Measurements from ENCODE around the gene SHFL.

The SHFL gene

GRCh38 chr19:10085641-10086590 lies at the start of gene SHFL:
Gene SHFL, plus strand, starts transcription at chr19:10086317. Its CDS starts 111 bp downstream, at chr19:10086428.
- DNase-seq: peak; percentile 64 to 78

GRCh38 chr19:10036601-10037071 lies 49.5 kb upstream of the SHFL start:
- no peak for DNase-seq

GRCh38 chr19:10037367-10037766 lies 48.8 kb upstream of the SHFL start:
- DNase-seq: no peak

- DNase-seq: no peak
These were observed 48.3 kb upstream of the SHFL start for GRCh38 chr19:10037809-10038208.

GRCh38 chr19:10043286-10043927 lies 42.7 kb upstream of the SHFL start:
- DNase-seq: no peak

- no peak for DNase-seq
These were observed 41.7 kb upstream of the SHFL start for GRCh38 chr19:10044390-10044789.

DNA sequence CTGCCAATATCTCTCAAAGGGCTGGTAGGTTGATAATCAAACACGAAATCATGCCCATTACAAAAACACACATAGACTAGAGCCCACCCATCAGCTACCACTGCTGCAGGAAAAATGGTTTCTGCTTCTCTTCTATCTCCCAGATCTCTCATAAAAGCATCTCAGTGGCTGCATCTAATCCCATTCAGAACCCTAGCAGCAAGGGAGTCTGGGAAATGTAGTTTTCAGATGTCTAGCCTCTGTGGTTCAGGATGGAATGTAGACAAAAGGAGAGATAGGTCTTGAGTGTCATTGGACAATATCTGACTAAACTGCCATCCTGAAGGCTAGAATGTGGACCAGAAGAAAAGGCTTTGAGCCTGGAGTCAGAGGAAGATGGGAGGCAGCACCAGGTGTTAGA lies 40.7 kb upstream of the SHFL start:
- DNase-seq: no peak

- no peak for DNase-seq
These were observed 36.5 kb upstream of the SHFL start for GRCh38 chr19:10049626-10050025.

GRCh38 chr19:10052602-10053360 lies 33.3 kb upstream of the SHFL start:
- DNase-seq: no peak

GRCh38 chr19:10061717-10062310 lies 24.3 kb upstream of the SHFL start:
- DNase-seq: no peak

DNA sequence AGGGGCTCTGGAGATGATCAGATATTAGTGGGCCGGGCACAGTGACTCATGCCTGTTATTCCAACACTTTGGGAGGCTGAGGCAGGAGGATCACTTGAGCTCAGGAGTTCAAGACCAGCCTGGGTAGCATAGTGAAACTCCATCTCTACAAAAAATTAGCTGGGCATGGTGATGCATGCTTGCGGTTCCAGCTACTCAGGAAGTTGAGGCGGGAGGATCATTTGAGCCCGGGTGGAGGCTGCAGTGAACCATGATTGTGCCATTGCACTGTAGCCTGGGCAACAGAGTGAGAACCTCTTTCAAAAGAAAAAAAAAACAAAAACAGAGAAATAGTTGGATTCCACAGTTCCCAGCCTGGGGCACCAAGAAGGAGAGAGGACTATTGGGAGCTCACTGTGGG lies 17.9 kb upstream of the SHFL start:
- DNase-seq: no peak

DNA sequence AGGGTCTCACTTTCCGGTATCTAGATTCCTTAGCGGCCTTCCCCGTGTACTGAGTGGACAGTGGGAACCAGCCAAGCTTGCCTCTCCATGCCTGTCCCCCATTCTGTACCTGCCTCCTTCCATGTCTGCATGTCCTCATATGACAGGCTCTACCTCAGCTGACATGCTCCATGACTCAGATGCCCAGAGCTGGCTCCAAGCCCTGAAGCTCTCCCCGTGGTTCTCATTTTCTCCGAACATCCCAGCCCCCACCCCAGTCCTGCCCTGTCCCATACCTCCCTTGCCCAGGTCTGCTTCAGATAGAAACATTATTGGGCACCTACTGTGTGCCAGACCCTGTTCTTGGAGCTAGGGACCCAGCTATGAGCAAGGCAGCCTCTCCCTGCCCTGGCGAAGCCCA lies 17.1 kb upstream of the SHFL start:
- no peak for DNase-seq

DNA sequence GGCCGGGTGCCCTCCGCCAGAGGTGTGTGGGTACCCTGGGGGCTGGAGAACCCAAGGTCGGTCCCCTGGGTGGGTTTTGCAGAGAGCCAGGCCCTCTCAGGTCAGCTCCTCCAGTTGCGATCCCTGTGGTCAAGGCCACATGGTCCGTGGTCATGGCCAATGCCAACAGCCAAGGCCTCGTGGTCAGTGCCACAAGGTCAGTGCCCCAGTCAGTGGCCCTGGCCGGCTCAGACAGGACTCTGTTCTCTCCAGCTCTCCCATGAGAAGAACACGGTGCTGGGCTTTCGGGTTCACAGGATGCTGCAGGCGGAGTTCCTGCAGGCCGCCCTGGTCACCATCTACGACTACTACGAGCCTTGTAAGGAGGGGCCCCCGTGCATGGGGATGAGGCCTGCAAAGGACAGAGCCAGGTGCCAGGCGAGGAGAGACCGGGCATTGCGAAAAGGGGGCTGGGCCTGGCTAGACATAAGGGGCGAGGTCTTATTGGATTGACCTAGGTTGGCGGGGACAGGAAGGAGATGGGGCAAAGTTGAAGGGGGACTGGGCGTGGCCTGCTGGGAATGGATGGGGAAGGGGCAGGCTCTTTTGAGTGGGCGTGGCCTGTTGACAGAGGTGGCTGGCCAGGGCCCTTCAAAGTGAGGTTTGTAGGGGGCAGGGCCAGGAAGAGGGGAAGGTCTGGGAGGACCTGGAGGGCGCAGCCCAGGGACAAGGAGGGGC lies 15.2 kb upstream of the SHFL start:
- DNase-seq: no peak

DNA sequence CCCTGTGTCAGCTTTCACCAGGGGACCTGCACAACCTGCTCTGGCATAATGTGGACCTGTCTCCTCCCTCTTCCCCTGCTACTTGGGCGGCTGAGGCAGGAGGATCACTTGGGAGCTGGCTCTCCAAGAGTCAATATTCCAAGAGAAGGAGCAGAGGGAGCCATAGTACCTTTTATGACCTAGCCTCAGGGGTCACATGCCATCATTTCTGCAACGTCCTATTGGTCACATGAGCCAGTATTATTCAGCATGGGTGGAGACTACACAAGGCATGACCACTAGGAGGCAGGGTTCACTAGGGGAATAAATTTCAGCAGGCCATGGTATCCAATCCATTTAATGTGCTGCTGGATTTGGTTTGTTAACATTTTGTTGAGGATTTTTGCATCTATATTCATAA lies 12.0 kb upstream of the SHFL start:
- DNase-seq: peak; percentile 9 to 15

DNA sequence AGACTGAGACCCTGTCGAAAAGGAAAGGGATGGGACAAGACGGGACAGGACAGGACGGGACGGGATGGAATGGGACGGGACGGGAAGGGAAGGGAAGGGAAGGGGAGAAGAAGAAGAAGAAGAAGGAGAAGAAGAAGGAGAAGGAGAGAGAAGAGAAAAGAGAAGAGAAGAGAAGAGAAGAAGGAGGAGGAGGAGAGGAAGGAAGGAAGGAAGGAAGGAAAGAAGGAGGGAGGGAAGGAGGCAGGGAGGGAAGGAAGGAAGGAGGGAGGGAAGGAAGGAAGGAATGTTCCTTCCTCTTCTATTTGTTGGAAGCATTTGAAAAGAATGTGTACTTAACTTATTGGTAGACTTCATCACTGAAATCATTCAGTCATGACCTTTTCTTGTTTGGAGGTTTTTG lies 9.6 kb upstream of the SHFL start:
- no peak for DNase-seq

DNA sequence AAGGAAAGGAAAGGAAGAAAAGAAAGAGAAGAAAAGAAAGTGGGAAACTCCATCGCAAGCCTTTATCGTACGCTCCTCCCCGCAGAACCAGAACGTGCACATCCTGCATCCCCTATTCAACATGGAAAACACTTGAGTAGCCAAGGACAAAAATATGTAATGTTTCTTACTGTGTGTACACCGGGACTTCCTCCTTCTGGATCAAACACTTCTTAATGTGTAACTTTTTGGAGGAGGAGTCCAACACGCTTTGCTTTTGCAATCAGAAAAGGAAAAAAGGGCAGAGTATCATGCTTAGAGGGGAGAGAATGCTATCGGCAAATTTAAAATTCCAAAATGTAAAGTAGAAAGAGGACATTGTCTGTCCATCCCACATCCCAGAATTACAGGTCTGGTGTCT lies 7.8 kb upstream of the SHFL start:
- DNase-seq: no peak

DNA sequence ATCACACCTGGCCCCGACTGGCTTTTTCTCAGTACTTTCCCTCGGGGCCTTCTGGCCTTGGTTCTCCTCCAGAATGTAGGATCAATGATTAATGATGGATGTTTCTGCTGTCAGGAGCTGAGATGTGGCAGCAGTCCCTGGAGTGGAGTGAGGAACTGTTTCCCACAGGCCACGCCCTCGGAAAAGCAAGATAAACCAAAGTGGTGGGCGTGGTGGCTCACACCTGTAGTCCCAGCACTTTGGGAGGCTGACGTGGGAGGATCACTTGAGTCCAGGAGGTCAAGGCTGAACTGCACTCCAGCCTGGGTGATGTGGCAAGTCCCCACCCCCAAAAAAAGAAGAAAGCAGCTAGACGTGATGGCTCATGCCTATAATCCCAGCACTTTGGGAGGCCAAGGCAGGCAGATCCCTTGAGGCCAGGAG lies 7.1 kb upstream of the SHFL start:
- DNase-seq: no peak

GRCh38 chr19:10083911-10084310 lies 2.2 kb upstream of the SHFL start:
- no peak for DNase-seq

- DNase-seq: no peak
These were observed 1.3 kb upstream of the SHFL start for GRCh38 chr19:10084803-10085202.

DNA sequence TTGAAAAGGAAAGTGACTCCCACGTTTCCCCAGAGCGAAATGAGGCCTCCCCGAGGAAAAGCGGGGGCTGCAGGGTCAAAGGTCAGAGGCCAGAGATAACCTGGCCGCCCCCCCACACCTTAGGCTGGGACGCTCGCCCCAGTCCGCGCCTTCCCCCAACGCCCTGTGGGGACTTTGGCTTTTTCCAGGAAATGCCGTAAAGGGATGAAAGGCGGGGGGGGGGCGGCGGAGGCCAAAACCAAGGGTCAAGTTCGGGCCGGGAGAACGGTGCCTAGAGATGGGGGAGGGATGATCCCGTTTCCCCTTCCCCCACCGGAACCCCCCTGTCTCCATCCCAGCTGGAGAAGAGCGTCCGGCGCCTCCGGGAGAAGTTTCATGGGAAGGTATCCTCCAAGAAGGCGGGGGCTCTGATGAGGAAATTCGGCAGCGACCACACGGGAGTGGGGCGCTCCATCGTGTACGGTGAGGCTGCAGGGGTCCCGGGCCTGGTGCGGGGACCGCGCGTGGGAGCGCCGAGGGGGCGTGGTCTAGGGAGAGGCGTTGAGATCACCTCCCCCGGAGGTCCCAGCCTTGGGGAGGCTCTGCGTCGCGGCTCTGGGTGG lies 575 bp downstream of the SHFL start:
- no peak for DNase-seq

DNA sequence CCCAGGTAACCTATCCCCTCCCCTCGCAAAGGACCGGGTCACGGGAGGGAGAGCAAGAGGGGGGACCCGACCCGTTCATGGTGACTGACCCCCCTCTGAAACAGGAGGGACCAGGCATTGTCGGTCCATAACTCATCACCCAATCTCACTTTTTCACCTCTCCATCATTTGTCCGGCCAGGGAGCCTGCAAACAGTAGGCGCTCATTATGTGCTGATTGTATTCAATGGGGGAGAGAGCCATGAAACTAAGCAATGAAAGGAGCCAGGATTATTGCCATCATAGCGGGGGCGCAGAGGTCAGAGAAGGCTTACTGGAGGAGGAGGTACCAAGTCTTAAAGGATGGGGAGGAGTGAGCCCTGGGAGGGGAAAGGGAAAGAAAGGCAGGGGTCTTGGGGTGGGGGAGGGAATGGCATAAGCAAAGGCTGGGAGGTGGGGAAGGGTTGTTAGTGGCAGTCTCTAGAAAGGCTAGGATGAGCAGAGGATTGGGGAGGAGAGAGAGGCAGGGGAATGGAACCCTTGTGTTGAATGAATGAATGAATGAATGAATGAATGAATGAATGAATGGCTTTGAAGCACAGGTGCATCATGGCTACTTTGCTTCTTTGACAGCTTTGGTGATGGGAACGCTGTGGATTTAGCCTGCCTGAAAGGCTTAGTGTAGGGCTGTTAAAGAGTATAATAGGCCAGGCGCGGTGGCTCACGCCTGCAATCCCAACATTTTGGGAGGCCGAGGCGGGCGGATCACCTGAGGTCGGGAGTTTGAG lies 1.4 kb downstream of the SHFL start:
- DNase-seq: no peak
